IMR-90 (cell line): ENCODE data around the gene ABI3BP. TPM values are rescaled to one million over a fixed set of nuclear protein-coding genes. Genes with fewer than 3 reads are reported as not detected.

Experiments used
- ATAC-seq: fragments of 200-7000 bp; cut with Tn5 transposase; 2 replicates; pipeline ENCODE4 v1.9.1; 2020; ENCODE audit warnings: low read depth, mild to moderate bottlenecking, moderate library complexity
- BruUV-seq: library from RNA; stranded (reverse); fragments of 400-500 nt; replicated peaks from 2 replicates; lab custom pipeline; 2021; lab: Mats Ljungman, UMichigan
- CTCF ChIA-PET: fragments of 300-600 bp; formaldehyde crosslinking; extraction: SDS; loops from one replicate; lab custom pipeline; 2021; ENCODE audit warnings: antibody characterized with exemption; lab: Yijun Ruan, JAX
- POLR2A ChIA-PET: fragments of 300-600 bp; sonication (Branson Sonifier 250); formaldehyde crosslinking; loops from one replicate; lab custom pipeline; 2022; ENCODE audit warnings: antibody characterized with exemption; ENCODE audit not compliant: unreplicated experiment; lab: Charles Lee
- DNase-seq: peaks from one replicate; pipeline ENCODE4 v3.0.0; 2013
- H2AFZ ChIP-seq: replicated peaks from 2 replicates; pipeline ENCODE3; 2013; ENCODE audit warnings: low read length, mild to moderate bottlenecking; ENCODE audit not compliant: poor library complexity
- H2AK5ac ChIP-seq: 2 replicates; pipeline ENCODE4 v1.6.1; 2013; ENCODE audit warnings: low read depth, low read length, inconsistent platforms
- H2AK9ac ChIP-seq: replicated peaks from 2 replicates; pipeline ENCODE3; 2013; ENCODE audit warnings: mild to moderate bottlenecking, low read depth, low read length, moderate library complexity; ENCODE audit not compliant: poor library complexity
- H2BK120ac ChIP-seq: 2 replicates; pipeline ENCODE4 v1.6.1; 2013; ENCODE audit warnings: low read depth, low read length, inconsistent platforms
- H2BK15ac ChIP-seq: 3 replicates; pipeline ENCODE4 v1.6.1; 2013; ENCODE audit warnings: low read depth, low read length, inconsistent platforms
- H2BK20ac ChIP-seq: 2 replicates; pipeline ENCODE4 v1.6.1; 2013; ENCODE audit warnings: low read depth, mild to moderate bottlenecking, inconsistent platforms, low read length, moderate library complexity
- H2BK5ac ChIP-seq: 2 replicates; pipeline ENCODE4 v1.6.1; 2013; ENCODE audit warnings: mild to moderate bottlenecking, low read depth, low read length, inconsistent platforms; ENCODE audit not compliant: poor library complexity, severe bottlenecking
- H3K14ac ChIP-seq: replicated peaks from 2 replicates; pipeline ENCODE4 v1.6.1; 2013; ENCODE audit warnings: low read depth, low read length, inconsistent platforms
- H3K18ac ChIP-seq: 2 replicates; pipeline ENCODE4 v1.6.1; 2013; ENCODE audit warnings: low read depth, low read length, control low read depth
- H3K23ac ChIP-seq: 2 replicates; pipeline ENCODE4 v1.6.1; 2013; ENCODE audit warnings: low read depth, low read length, inconsistent platforms
- H3K27ac ChIP-seq: 2 replicates; pipeline ENCODE4 v1.5.1; 2013; ENCODE audit warnings: mild to moderate bottlenecking, control low read depth, low read length; ENCODE audit not compliant: insufficient read depth
- H3K27me3 ChIP-seq: 2 replicates; pipeline ENCODE4 v1.6.1; 2013; ENCODE audit warnings: low read length; ENCODE audit not compliant: control insufficient read depth, insufficient read depth
- H3K36me3 ChIP-seq: 2 replicates; pipeline ENCODE4 v1.6.1; 2013; ENCODE audit warnings: low read length, mixed read lengths; ENCODE audit not compliant: control insufficient read depth, insufficient read depth
- H3K4ac ChIP-seq: 2 replicates; pipeline ENCODE4 v1.6.1; 2013; ENCODE audit warnings: low read depth, low read length, inconsistent platforms
- H3K4me1 ChIP-seq: 2 replicates; pipeline ENCODE4 v1.6.1; 2013; ENCODE audit warnings: low read length, mixed read lengths; ENCODE audit not compliant: control insufficient read depth, insufficient read depth
- H3K4me2 ChIP-seq: 2 replicates; pipeline ENCODE4 v1.6.1; 2013; ENCODE audit warnings: low read depth, mild to moderate bottlenecking, control low read depth, low read length, moderate library complexity
- H3K4me3 ChIP-seq: 2 replicates; pipeline ENCODE4 v1.5.1; 2013; ENCODE audit warnings: low read depth, mild to moderate bottlenecking, control low read depth, low read length, moderate library complexity; ENCODE audit not compliant: insufficient read depth
- H3K56ac ChIP-seq: 2 replicates; pipeline ENCODE4 v1.6.1; 2013; ENCODE audit warnings: low read length, inconsistent platforms; ENCODE audit not compliant: insufficient read depth; ENCODE audit errors: extremely low read depth
- H3K79me1 ChIP-seq, 2 experiments: 2 replicates each; pipeline ENCODE4 v1.6.1; 2013; ENCODE audit warnings: low read length in 2 of 2, inconsistent platforms in 1 of 2, low read depth in 1 of 2
- H3K9ac ChIP-seq: 2 replicates; pipeline ENCODE4 v1.6.1; 2013; ENCODE audit warnings: low read depth, low read length, control low read depth
- H3K9me1 ChIP-seq: 2 replicates; pipeline ENCODE4 v1.6.1; 2013; ENCODE audit warnings: low read length, inconsistent platforms; ENCODE audit not compliant: insufficient read depth
- H3K9me3 ChIP-seq: 2 replicates; pipeline ENCODE4 v1.6.1; 2013; ENCODE audit warnings: low read length; ENCODE audit not compliant: control insufficient read depth, insufficient read depth
- H4K20me1 ChIP-seq: 2 replicates; pipeline ENCODE4 v1.6.1; 2013; ENCODE audit warnings: low read length, inconsistent platforms; ENCODE audit not compliant: insufficient read depth
- H4K5ac ChIP-seq: 2 replicates; pipeline ENCODE4 v1.6.1; 2013; ENCODE audit warnings: mild to moderate bottlenecking, low read depth, low read length, control low read depth
- H4K8ac ChIP-seq, 2 experiments: 2 replicates each; pipeline ENCODE4 v1.6.1; 2013; ENCODE audit warnings: low read depth in 2 of 2, low read length in 2 of 2, control low read depth in 1 of 2, inconsistent platforms in 1 of 2
- H4K91ac ChIP-seq: 2 replicates; pipeline ENCODE4 v1.6.1; 2013; ENCODE audit warnings: low read depth, low read length, inconsistent platforms; ENCODE audit not compliant: insufficient read depth
- CHD1 ChIP-seq: IDR thresholded peaks from 2 replicates; pipeline ENCODE4 v1.6.1; 2012; ENCODE audit warnings: low read depth, low read length, improper control_type of control experiment
- RCOR1 ChIP-seq: IDR thresholded peaks from 2 replicates; pipeline ENCODE4 v1.6.1; 2012; ENCODE audit warnings: mild to moderate bottlenecking, low read length, improper control_type of control experiment; ENCODE audit not compliant: insufficient replicate concordance
- WGBS, 2 experiments: methylation state at CpG; one replicate each; pipeline versions ENCODE4 v1.1.5 to v1.1.7; 2013; ENCODE audit warnings: missing lambda C conversion rate in 2 of 2; ENCODE audit not compliant: insufficient read length in 1 of 2; ENCODE audit errors: extremely low coverage in 2 of 2; 5-methylcytosine and 5-hydroxymethylcytosine counted together
- dilution Hi-C: fragments of 300-500 bp; cut with HindIII; formaldehyde crosslinking; loops from one replicate; pipeline ENCODE4 v1.14.3; 2018; ENCODE audit warnings: low sequenced_read_pairs; ENCODE audit not compliant: unreplicated experiment
- in situ Hi-C: fragments of 300-500 bp; cut with MboI; formaldehyde crosslinking; loops from 3 replicates; pipeline ENCODE4 v1.14.3; 2019; ENCODE audit warnings: low sequenced_read_pairs, inconsistent platforms, mixed read lengths
- intact Hi-C: fragments of 100-400 bp; cut with micrococcal nuclease; formaldehyde crosslinking; loops from 2 replicates; pipeline ENCODE4 v1.10.0; 2022
- polyA plus RNA-seq, 3 experiments: library from polyadenylated mRNA; depleted of rRNA; stranded (reverse); fragments of >200 nt; gene quantifications; 2 replicates each; pipeline ENCODE4 v1.2.3, GENCODE V29; 2012; ENCODE audit warnings: low replicate concordance in 1 of 3
- total RNA-seq: library from RNA; depleted of rRNA; stranded (reverse); fragments of >200 nt; gene quantifications from 2 replicates; pipeline ENCODE4 v1.2.3, GENCODE V29; 2012

ABI3BP gene
- total and polyA plus RNA-seq, 2 of the 4 experiments (the other 2 are of a cell fraction): 3.0 to 26.7 TPM

- in situ Hi-C loops: loop anchor here (25.0 kb wide), 1 partner anchor 906 kb away; no protein-coding TSS in a partner anchor
- no peaks in the 10 kb centered on the region for H3K4me1 ChIP-seq
- no peak overlapping the region for H2BK15ac ChIP-seq
- H3K18ac ChIP-seq: no peak overlapping the region
- H3K14ac ChIP-seq: no peak overlapping the region
- ATAC-seq (no peak), DNase-seq (no peak)
- ChIA-PET POLR2A (no interaction called here), CTCF (no interaction called here)
- no peak overlapping the region for H3K27ac ChIP-seq
- H2BK5ac ChIP-seq: no peak overlapping the region
- dilution Hi-C loops: no loop called here
- H4K20me1 ChIP-seq: peaks cover 8% of the 10 kb centered on the region; the same call in 1 of the 2 replicates
- no peak overlapping the region for H4K91ac ChIP-seq
- intact Hi-C loops: no loop called here
- H3K4me3 ChIP-seq: no peak overlapping the region
- no TSS peak for BruUV-seq
- H3K9me1 ChIP-seq: peaks cover 4% of the 10 kb centered on the region; the same call in 1 of the 2 replicates
- no peak overlapping the region for H2BK20ac ChIP-seq
- H4K5ac ChIP-seq: no peak overlapping the region
- no peak overlapping the region for H3K56ac ChIP-seq
- H3K36me3 ChIP-seq: peaks cover 34% of the 10 kb centered on the region
- no peak for TF ChIP-seq RCOR1
- no peak for TF ChIP-seq CHD1
- H3K4me2 ChIP-seq: no peak overlapping the region
- H3K9ac ChIP-seq: no peak overlapping the region
- H2AFZ ChIP-seq: no peak overlapping the region
- H2AK5ac ChIP-seq: no peak overlapping the region
- H3K23ac ChIP-seq: no peak overlapping the region
- no CpG with 5 or more reads among the region's 3 CpGs for WGBS, 2 experiments
- no peak overlapping the region for H2AK9ac ChIP-seq
- H3K9me3 ChIP-seq: no peaks in the 10 kb centered on the region
- H3K27me3 ChIP-seq: no peaks in the 10 kb centered on the region
- no peak overlapping the region for H3K4ac ChIP-seq
- H3K79me1 ChIP-seq: peaks cover 6 to 30% of the 10 kb centered on the region in 2 experiments
- H2BK120ac ChIP-seq: no peak overlapping the region
- H4K8ac ChIP-seq: no peak overlapping the region
Observed at GRCh38 chr3:100743535-100743934, 249.7 kb downstream of the ABI3BP start.
